ENCODE measurements around the gene NFIB. TPM values are rescaled to one million over a fixed set of nuclear protein-coding genes. Genes with fewer than 3 reads are reported as not detected.

The NFIB gene
- polyA plus RNA-seq, 1 of the 3 experiments (the other 2 are of a cell fraction) = 9.2 TPM

DNA sequence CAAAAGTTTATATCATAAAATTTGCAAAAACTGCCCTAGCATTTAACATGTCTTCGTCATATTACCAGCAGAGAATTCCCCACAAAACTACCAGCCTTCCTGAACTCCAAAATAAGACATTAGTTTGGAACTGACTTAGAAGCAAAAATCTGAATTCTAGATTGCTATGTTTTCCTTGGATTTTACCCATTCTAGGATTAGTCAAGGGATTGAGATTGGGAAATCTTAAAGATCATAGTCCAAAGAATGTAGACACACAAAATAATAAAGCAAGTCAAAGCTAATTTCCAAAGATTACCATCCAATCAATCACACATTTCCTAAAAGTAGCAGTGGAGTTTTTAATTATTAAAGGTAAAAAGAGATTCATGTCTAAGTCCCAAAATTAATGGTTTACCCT is 138.2 kb downstream of the NFIB start:
- Histone ChIP-seq H3K4me1 (ENCODE audit: control insufficient read depth in 1 of 2, insufficient read depth in 2 of 2, low read depth in 1 of 2, low read length in 1 of 2) (peaks cover 2 to 16% of the 10 kb centered on the region in 2 experiments), H4K20me1 (ENCODE audit: insufficient read depth) (no peaks in the 10 kb centered on the region), H3K4me3 (ENCODE audit: low read depth in 2 of 2, low read length in 1 of 2) (no peak overlapping the region), H3F3A (replicated peaks; ENCODE audit: insufficient read depth) (peaks cover 5% of the 10 kb centered on the region), H3K9ac (no peak overlapping the region), H3K9me3 (no peaks in the 10 kb centered on the region), H3K4me2 (no peak overlapping the region), H3K79me2 (ENCODE audit: insufficient read depth) (peaks cover 7% of the 10 kb centered on the region; the same call in 1 of the 2 replicates), H3K36me3 (replicated peaks in 1 of 2; ENCODE audit: control insufficient read depth in 1 of 2, insufficient read depth in 2 of 2, low read length in 1 of 2) (peaks cover 8 to 25% of the 10 kb centered on the region in 2 experiments), H3K9me2 (no peaks in the 10 kb centered on the region), H3K27ac (ENCODE audit: low read depth in 2 of 2, low read length in 1 of 2) (no peak overlapping the region), H3K27me3 (ENCODE audit: insufficient read depth) (no peaks in the 10 kb centered on the region), H2AFZ (ENCODE audit: low read depth) (no peak overlapping the region)
- CTCF ChIA-PET = interaction anchor here (2.0 kb wide), 1 partner anchor 748 kb away, joined by 8 read pairs; no protein-coding TSS in a partner anchor
- POLR2A ChIA-PET = no interaction called here
- 96% methylated on average over 1 of the region's 1 CpG for WGBS (ENCODE audit: low lambda C conversion rate)
- DNase-seq = no peak
- no peak for TF ChIP-seq JUND (IDR thresholded peaks at IDR 0.05)
- no peak for TF ChIP-seq FOSL2 (IDR thresholded peaks at IDR 0.05; ENCODE audit: borderline replicate concordance, low read depth)
- TF ChIP-seq EZH2phosphoT487 (IDR thresholded peaks at IDR 0.05; ENCODE audit: borderline replicate concordance, low read depth) = no peak
- TF ChIP-seq GATA2 (CRISPR knock-in tag; IDR thresholded peaks at IDR 0.05) = no peak

DNA sequence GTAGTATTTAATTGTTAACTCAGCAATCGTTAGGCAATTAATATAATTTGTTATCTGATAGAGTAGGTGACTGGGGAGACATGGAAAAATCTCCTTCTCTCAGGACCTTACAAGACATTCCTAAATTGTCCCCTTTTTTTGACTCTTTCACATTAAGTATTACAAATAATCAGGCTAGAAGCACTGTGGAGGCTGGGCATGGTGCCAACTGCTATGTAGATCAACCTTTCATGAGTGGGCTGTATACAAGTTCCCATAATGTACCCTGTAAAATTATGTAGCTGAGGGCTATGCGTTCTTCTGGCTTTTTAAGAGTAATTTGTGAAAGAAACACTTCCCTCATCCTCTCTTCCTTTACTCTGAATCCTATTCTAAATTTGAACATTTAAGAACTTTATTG is 140.2 kb downstream of the NFIB start:
- peaks cover 5% of the 10 kb centered on the region for H3F3A ChIP-seq (replicated peaks; ENCODE audit: insufficient read depth)
- peaks cover 8 to 12% of the 10 kb centered on the region in 2 experiments for H3K36me3 ChIP-seq (replicated peaks in 1 of 2; ENCODE audit: control insufficient read depth in 1 of 2, insufficient read depth in 2 of 2, low read length in 1 of 2)
- no peak overlapping the region for H3K27ac ChIP-seq (ENCODE audit: low read depth in 2 of 2, low read length in 1 of 2)
- DNase-seq = peak; percentile 6
- no peak overlapping the region for H3K9ac ChIP-seq
- H3K79me2 ChIP-seq (ENCODE audit: insufficient read depth) = peaks cover 9% of the 10 kb centered on the region; the same call in 1 of the 2 replicates
- H3K4me3 ChIP-seq (ENCODE audit: low read depth in 2 of 2, low read length in 1 of 2) = no peak overlapping the region
- no peaks in the 10 kb centered on the region for H3K9me2 ChIP-seq
- ChIA-PET CTCF (no interaction called here), POLR2A (no interaction called here)
- H3K4me1 ChIP-seq (ENCODE audit: control insufficient read depth in 1 of 2, insufficient read depth in 2 of 2, low read depth in 1 of 2, low read length in 1 of 2) = peaks cover 0 to 13% of the 10 kb centered on the region in 2 experiments; a peak in 3 of 4 replicates
- H4K20me1 ChIP-seq (ENCODE audit: insufficient read depth) = no peaks in the 10 kb centered on the region
- H3K27me3 ChIP-seq (ENCODE audit: insufficient read depth) = no peaks in the 10 kb centered on the region
- H3K9me3 ChIP-seq = no peaks in the 10 kb centered on the region
- no peak overlapping the region for H3K4me2 ChIP-seq
- no peak overlapping the region for H2AFZ ChIP-seq (ENCODE audit: low read depth)
- TF ChIP-seq RAD21 (IDR thresholded peaks at IDR 0.05; ENCODE audit: low read length) = no peak
- TF ChIP-seq RFX5 (IDR thresholded peaks at IDR 0.05; ENCODE audit: low read length) = no peak
- no peak for TF ChIP-seq ZBTB33 (IDR thresholded peaks at IDR 0.05; ENCODE audit: borderline replicate concordance, low read depth)
- TF ChIP-seq PBX3 (IDR thresholded peaks at IDR 0.05) = no peak
- TF ChIP-seq MEF2A (IDR thresholded peaks at IDR 0.05; ENCODE audit: borderline replicate concordance, low read depth) = no peak
- TF ChIP-seq FOXJ3 (CRISPR knock-in tag; IDR thresholded peaks at IDR 0.05) = no peak
- no peak for TF ChIP-seq RXRA (IDR thresholded peaks at IDR 0.05; ENCODE audit: borderline replicate concordance, low read depth)
- TF ChIP-seq SMC3 (IDR thresholded peaks at IDR 0.05; ENCODE audit: low read depth, low read length) = no peak
- TF ChIP-seq EP300 (IDR thresholded peaks at IDR 0.05; ENCODE audit: borderline replicate concordance in 1 of 2, low read depth in 1 of 2, low read length in 1 of 2) = no peak
- TF ChIP-seq MAX (IDR thresholded peaks at IDR 0.05; ENCODE audit: low read depth) = no peak
- TF ChIP-seq SIN3A (IDR thresholded peaks at IDR 0.05; ENCODE audit: borderline replicate concordance, low read depth, low read length) = no peak
- TF ChIP-seq ELF1 (IDR thresholded peaks at IDR 0.05) = no peak
- TF ChIP-seq RCOR1 (IDR thresholded peaks at IDR 0.05; ENCODE audit: low read length) = no peak
- no peak for TF ChIP-seq GABPA (IDR thresholded peaks at IDR 0.05; ENCODE audit: low read depth)
- TF ChIP-seq, protein P1, sequence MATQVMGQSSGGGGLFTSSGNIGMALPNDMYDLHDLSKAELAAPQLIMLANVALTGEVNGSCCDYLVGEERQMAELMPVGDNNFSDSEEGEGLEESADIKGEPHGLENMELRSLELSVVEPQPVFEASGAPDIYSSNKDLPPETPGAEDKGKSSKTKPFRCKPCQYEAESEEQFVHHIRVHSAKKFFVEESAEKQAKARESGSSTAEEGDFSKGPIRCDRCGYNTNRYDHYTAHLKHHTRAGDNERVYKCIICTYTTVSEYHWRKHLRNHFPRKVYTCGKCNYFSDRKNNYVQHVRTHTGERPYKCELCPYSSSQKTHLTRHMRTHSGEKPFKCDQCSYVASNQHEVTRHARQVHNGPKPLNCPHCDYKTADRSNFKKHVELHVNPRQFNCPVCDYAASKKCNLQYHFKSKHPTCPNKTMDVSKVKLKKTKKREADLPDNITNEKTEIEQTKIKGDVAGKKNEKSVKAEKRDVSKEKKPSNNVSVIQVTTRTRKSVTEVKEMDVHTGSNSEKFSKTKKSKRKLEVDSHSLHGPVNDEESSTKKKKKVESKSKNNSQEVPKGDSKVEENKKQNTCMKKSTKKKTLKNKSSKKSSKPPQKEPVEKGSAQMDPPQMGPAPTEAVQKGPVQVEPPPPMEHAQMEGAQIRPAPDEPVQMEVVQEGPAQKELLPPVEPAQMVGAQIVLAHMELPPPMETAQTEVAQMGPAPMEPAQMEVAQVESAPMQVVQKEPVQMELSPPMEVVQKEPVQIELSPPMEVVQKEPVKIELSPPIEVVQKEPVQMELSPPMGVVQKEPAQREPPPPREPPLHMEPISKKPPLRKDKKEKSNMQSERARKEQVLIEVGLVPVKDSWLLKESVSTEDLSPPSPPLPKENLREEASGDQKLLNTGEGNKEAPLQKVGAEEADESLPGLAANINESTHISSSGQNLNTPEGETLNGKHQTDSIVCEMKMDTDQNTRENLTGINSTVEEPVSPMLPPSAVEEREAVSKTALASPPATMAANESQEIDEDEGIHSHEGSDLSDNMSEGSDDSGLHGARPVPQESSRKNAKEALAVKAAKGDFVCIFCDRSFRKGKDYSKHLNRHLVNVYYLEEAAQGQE (IDR thresholded peaks at IDR 0.05; ENCODE audit: low read depth, low read length) = no peak
- TF ChIP-seq POLR2AphosphoS5 (IDR thresholded peaks at IDR 0.05; ENCODE audit: low read depth, low read length) = no peak
- TF ChIP-seq, protein P2, sequence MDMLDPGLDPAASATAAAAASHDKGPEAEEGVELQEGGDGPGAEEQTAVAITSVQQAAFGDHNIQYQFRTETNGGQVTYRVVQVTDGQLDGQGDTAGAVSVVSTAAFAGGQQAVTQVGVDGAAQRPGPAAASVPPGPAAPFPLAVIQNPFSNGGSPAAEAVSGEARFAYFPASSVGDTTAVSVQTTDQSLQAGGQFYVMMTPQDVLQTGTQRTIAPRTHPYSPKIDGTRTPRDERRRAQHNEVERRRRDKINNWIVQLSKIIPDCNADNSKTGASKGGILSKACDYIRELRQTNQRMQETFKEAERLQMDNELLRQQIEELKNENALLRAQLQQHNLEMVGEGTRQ (IDR thresholded peaks at IDR 0.05; ENCODE audit: borderline replicate concordance, low read depth, low read length) = no peak
- WGBS (ENCODE audit: low lambda C conversion rate) = 94% methylated on average over 2 of the region's 2 CpGs

Data from SK-N-SH (cell line).